Gastroesophageal sphincter (tissue), 3 donors: ENCODE data around the gene ZNF613.

ENCODE experiments used
- EP300 ChIP-seq: sonication (generic); formaldehyde crosslinking; IDR thresholded peaks from one replicate; pipeline ENCODE4 v1.6.1; 2017; ENCODE audit warnings: antibody characterized with exemption, mild to moderate bottlenecking
- POLR2A ChIP-seq, 2 donors: fragments of 450-650 bp; IDR thresholded peaks; one replicate each; pipeline ENCODE4 v1.6.1; 2017; ENCODE audit warnings: antibody characterized with exemption in 2 of 2, mild to moderate bottlenecking in 2 of 2, moderate library complexity in 1 of 2
- TF ChIP-seq, protein P1 (sequence below), 4 experiments: fragments of 200-600 bp in 2 of 4; fragments of 450-650 bp in 2 of 4; sonication (generic) in 1 of 4; IDR thresholded peaks; one replicate each; pipeline ENCODE4 v1.5.1; 2017 to 2019; ENCODE audit warnings: antibody characterized with exemption in 4 of 4, mild to moderate bottlenecking in 2 of 4, moderate library complexity in 2 of 4

DNA sequence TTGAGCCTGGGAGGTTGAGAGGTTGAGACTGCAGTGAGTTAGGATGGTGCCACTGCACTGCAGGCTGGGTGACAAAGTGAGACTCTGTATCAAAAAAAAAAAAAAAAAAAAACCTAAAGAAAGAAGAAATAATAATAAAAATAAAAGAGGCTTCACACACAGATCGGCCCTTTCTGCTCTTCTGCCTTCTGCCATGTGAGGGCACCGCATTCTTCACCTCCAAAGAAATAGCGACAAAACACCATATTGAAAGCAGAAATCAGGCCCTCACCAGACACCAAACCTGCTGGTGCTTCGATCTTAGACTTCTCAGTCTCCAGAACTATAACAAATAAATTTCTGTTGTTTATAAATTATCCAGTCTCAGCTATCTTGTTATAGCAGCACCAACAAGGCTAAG lies 25.4 kb upstream of the ZNF613 start:
- TF ChIP-seq, protein P1, sequence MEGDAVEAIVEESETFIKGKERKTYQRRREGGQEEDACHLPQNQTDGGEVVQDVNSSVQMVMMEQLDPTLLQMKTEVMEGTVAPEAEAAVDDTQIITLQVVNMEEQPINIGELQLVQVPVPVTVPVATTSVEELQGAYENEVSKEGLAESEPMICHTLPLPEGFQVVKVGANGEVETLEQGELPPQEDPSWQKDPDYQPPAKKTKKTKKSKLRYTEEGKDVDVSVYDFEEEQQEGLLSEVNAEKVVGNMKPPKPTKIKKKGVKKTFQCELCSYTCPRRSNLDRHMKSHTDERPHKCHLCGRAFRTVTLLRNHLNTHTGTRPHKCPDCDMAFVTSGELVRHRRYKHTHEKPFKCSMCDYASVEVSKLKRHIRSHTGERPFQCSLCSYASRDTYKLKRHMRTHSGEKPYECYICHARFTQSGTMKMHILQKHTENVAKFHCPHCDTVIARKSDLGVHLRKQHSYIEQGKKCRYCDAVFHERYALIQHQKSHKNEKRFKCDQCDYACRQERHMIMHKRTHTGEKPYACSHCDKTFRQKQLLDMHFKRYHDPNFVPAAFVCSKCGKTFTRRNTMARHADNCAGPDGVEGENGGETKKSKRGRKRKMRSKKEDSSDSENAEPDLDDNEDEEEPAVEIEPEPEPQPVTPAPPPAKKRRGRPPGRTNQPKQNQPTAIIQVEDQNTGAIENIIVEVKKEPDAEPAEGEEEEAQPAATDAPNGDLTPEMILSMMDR (IDR thresholded peaks at IDR 0.05) = no peak
- TF ChIP-seq POLR2A (IDR thresholded peaks at IDR 0.05) (no peak), EP300 (no peak)
